NCI-H2081 treated with DMSO at 0.1 percent for 48 hours (cell line): Measurements from ENCODE around the gene HAND2.

Experiments used
- DNase-seq: peaks from one replicate; lab custom pipeline; 2025; lab: John Stamatoyannopoulos, UW

HAND2 gene

GRCh38 chr4:173519111-173520101, 10.6 kb downstream of the HAND2 start:
- no peak for DNase-seq

DNA sequence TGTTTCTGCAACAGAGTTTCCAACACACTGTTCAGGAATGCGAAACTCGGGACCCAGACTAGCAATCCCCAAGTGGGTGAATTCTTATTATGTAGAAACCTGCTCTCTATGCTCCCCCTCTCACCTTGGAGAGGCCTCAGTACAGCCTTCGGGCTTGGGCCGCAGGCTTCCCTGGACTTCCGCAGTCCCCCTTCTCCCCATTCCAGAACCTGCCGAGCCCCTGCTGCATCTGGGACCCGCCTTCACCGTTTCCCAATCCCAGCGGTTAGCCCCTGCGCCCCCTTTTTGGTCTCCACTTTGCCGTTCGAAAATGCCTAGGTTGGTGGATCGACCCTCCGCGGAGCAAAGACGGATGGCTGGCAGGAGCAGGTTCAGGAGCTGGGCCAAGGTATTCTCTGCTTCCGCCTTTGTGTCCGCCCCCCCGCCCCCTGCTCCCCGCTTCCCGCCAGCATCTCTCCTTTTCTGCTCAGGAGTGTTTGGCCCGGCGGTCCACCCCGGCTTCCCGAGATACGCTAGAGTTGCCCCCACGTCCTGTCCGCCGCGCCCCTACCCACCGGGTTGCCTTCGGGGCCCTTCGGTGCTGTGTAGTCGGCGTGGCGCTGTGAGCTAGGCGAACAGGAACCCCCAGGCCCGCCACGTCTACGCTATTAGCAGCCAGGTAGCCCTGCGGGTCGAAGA, 11.5 kb downstream of the HAND2 start:
- DNase-seq = no peak

DNA sequence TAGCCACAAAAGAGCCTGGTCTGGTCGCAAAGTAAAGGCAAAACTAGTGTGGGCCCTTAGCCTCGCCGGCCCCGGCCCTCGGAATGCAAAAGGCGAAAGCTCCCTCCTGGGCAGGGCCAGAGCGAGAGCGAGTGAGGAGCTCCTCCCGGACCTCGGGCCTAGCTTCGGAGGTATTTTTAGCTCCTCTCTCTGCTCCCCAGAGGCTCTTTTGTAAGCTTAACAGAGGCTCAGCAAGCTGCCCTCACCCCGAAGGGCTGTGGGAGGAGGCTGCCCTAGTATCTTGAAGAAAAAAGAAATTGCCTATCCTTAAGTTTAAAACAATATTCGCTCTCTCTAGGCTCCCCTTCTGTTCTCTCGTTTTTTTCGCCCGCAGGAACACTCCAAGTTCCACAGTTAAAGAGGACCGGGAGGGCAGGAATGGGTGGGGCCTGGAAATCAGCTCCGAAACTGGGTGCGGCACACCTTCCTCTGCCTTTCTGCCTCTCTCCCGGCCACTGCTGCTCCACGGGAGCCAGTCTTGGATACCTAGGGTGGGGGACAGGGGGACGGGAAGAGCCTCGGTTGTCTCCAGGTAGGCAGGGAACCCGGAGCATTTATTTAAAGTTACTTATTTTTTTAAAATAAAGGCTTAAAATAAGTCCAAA, 12.1 kb downstream of the HAND2 start:
- no peak for DNase-seq

- DNase-seq = no peak
Measured at GRCh38 chr4:173516621-173517524, 13.2 kb downstream of the HAND2 start.

DNA sequence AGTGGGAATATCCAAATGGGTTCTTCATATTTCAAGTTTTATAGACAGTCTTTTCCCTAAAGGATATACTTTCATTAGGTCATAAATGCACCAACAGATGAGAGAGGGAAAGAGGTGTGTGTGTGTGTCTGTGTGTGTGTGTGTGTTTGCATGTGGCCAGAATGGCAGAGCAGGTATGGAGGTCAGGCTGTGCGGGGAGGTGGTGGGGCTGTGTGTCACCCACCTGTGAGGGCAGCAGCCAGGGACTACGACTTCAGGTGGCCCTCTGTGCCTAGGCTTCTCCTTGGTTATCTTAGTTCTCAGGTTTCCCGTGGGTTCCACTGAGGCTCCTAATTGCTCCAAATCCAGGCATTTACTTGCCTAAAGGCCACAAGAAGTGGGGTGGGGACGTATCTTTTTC, 14.6 kb downstream of the HAND2 start:
- DNase-seq = no peak

GRCh38 chr4:173514641-173515217, 15.3 kb downstream of the HAND2 start:
- no peak for DNase-seq

GRCh38 chr4:173513651-173514050, 16.4 kb downstream of the HAND2 start:
- DNase-seq = no peak

- DNase-seq = no peak
Measured at GRCh38 chr4:173511787-173512361, 18.2 kb downstream of the HAND2 start.

GRCh38 chr4:173509036-173510001, 20.7 kb downstream of the HAND2 start:
- DNase-seq = no peak

GRCh38 chr4:173508386-173509035, 21.5 kb downstream of the HAND2 start:
- no peak for DNase-seq

DNA sequence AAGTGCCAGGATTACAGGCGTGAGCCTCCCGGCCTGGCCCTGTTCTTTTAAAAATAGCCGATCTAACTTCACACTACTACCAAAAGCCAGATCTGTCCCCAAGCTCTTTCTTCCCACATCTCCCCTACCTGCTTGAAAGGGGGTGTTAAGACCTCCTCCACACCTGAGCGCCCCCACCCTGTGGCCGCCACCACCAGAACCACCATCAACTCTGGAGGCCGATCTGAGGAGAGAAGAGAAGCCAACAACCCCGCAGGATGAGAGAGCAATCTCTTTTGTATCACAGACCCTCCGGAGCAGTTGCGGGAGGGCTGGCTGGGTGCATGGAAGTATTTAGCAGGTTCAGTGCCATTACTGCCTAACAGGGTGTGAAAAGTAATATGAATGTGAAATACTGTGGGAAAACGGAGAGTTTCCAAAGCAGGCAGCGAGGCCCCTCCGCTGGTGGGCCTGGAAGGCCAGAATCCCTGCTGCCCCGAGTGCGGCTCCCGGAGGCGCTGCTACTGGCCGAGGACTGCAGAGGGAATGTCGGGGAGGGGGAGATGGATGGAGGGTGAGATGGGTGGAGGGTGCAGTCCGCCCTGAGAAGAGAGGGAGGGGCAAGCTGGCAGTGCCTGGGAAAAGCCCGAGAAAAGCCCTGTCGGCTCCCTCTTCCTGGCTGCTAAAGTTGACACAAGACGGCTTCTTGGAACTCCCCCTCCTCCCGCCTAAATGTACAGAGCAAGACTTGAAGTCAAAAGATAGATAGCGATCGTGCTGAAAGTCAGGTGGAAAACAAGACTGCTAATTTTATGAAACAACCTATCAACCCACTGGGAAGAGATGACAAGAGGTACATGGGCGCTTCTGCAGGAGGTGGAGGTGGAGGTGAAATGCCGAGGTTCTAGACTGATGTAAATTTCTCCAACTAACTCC, 22.3 kb downstream of the HAND2 start:
- no peak for DNase-seq

GRCh38 chr4:173506597-173507211, 23.3 kb downstream of the HAND2 start:
- DNase-seq = no peak

DNA sequence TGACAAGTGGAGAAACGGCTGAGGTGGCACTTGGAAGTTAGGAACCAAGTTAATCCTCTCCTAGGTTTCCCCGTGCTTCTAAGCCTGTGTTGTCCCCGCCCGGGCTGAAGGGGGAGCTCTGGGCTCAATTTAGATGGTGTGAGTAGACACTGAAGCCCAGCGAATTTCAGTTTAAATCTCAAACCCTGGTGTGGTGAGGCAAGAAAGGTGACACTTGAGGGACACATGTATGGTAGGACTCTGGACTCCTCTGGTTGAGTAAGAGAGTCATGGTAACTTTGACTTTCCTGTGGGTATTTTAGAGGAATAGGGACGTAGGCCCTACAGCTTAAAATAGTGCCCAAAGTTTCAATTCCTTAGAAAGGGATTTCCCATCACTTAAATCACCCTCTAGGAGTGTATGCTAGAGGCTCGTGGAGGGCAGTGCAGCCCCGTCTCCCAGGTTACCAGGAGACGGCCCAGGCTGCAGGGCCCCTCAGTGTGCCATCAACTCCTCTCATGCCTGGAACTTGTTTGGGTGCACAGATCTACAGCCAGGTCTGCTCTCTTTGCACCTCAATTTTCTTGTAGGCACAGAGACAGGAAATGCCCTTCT, 24.0 kb downstream of the HAND2 start:
- DNase-seq = peak; percentile 11

- DNase-seq = no peak
Measured at GRCh38 chr4:173504181-173504503, 25.9 kb downstream of the HAND2 start.

DNA sequence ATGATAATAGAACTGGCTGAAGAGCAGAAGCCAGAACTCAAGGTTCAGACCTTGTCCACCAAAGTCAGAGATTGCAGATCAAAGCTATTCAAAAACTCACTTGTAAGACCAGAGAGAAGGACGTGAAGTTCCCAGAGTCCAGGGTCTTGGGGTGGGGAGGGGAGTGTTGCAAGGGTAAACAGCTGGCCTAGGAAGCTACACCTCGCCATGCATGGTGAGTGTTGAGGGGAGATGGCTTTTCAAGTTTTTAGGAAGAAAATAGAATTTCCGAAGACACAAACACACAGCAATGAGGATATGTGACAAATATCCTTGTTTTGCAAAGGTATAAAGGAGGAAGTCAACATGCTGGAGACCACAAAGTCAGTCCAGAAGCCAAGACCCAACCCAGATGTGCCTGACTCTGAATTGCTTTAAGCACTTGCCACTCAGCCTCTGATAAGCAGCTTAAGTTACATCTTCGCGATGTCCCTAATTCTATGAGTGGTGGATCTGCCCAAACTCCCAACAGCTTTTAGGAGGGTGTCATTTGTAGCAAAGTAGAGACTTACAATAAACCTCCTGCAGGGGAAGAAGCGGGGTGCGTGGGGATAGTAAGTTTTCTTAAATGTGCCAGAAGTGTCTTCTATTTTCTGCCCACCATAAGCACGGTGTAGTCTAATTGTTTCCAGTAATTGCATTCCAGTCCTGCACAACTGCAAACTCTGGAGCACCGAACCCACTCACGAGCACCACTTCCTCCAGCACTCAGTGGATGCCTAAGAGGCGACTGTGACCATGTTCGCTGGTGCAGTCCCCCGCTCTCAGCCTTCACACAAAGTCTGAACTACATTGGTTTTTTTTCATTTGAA, 26.5 kb downstream of the HAND2 start:
- no peak for DNase-seq

- DNase-seq = no peak
Measured at GRCh38 chr4:173502282-173502681, 27.7 kb downstream of the HAND2 start.
